A204.1 (cell line): ENCODE measurements around the gene PTPN12.
"Not testable (repeated sequence)": the region's sequence is repeated elsewhere in the genome, so short reads cannot be mapped to it uniquely, and the experiment has no call there.

Source experiments
- FAIRE-seq: peaks from 2 replicates; lab custom pipeline; 2012; peaks lifted over from hg19 to GRCh38; lab: Jason Lieb, UNC

The PTPN12 gene

GRCh38 chr7:77580762-77581350 lies 43.8 kb downstream of the PTPN12 start:
- no peak for FAIRE-seq

GRCh38 chr7:77587272-77587671 lies 50.2 kb downstream of the PTPN12 start:
- FAIRE-seq = no peak

- no peak for FAIRE-seq
Measured at GRCh38 chr7:77600952-77601351, 63.9 kb downstream of the PTPN12 start.

GRCh38 chr7:77606562-77606961 lies 69.5 kb downstream of the PTPN12 start:
- FAIRE-seq = no peak

- no peak for FAIRE-seq
Measured at GRCh38 chr7:77619314-77619713, 82.2 kb downstream of the PTPN12 start.

GRCh38 chr7:77626586-77627308 lies 89.7 kb downstream of the PTPN12 start:
- no peak for FAIRE-seq

- FAIRE-seq = no peak
Measured at GRCh38 chr7:77627309-77627676, 90.2 kb downstream of the PTPN12 start.

GRCh38 chr7:77629797-77630196 lies 92.7 kb downstream of the PTPN12 start:
- FAIRE-seq = no peak

GRCh38 chr7:77631820-77632219 lies 94.7 kb downstream of the PTPN12 start:
- no peak for FAIRE-seq

- no peak for FAIRE-seq
Measured at GRCh38 chr7:77644774-77645173, 107.7 kb downstream of the PTPN12 start.

- FAIRE-seq = no peak
Measured at GRCh38 chr7:77648742-77649338, 111.7 kb downstream of the PTPN12 start.

GRCh38 chr7:77649716-77650349 lies 112.7 kb downstream of the PTPN12 start:
- peak; percentile 16 for FAIRE-seq

- FAIRE-seq = peak; percentile 57
Measured at GRCh38 chr7:77651575-77652162, 114.6 kb downstream of the PTPN12 start.

- FAIRE-seq = not testable (repeated sequence)
Measured at GRCh38 chr7:77652826-77653225, 115.7 kb downstream of the PTPN12 start.

GRCh38 chr7:77653572-77653971 lies 116.5 kb downstream of the PTPN12 start:
- no peak for FAIRE-seq

- no peak for FAIRE-seq
Measured at GRCh38 chr7:77655356-77655755, 118.3 kb downstream of the PTPN12 start.

GRCh38 chr7:77655836-77656455 lies 118.9 kb downstream of the PTPN12 start:
- FAIRE-seq = no peak

- FAIRE-seq = peak; percentile 11
Measured at GRCh38 chr7:77657427-77658224, 120.5 kb downstream of the PTPN12 start.

- no peak for FAIRE-seq
Measured at GRCh38 chr7:77658928-77659327, 121.8 kb downstream of the PTPN12 start.

- no peak for FAIRE-seq
Measured at GRCh38 chr7:77661816-77662215, 124.7 kb downstream of the PTPN12 start.

- FAIRE-seq = no peak
Measured at GRCh38 chr7:77662869-77663268, 125.8 kb downstream of the PTPN12 start.

GRCh38 chr7:77664715-77665114 lies 127.6 kb downstream of the PTPN12 start:
- no peak for FAIRE-seq
